A549 (cell line): ENCODE data around the gene MAP1LC3B2. TPM values are rescaled to one million over a fixed set of nuclear protein-coding genes. Genes with fewer than 3 reads are reported as not detected.

Source experiments
- ATAC-seq, 2 experiments: fragments of 200-7000 bp in 1 of 2; fragments of >200 bp in 1 of 2; cut with Nextera tagmentation in 1 of 2; cut with Tn5 transposase in 1 of 2; 3 replicates each; pipeline versions ENCODE4 v1.8.0 to v1.9.1; 2018 to 2020; ENCODE audit warnings: mild to moderate bottlenecking in 1 of 2, moderate library complexity in 1 of 2
- CTCF ChIA-PET: fragments of 300-600 bp; sonication (Branson Sonifier 250); formaldehyde crosslinking; extraction: SDS; loops from one replicate; lab custom pipeline; 2021; ENCODE audit warnings: antibody characterized with exemption, inconsistent platforms; lab: Yijun Ruan, JAX
- POLR2A ChIA-PET: fragments of 350-600 bp; formaldehyde crosslinking; extraction: SDS; loops from one replicate; lab custom pipeline; 2021; ENCODE audit warnings: antibody characterized with exemption, inconsistent platforms; lab: Yijun Ruan, JAX
- DNase-seq, 2 experiments: peaks; one replicate each; pipeline versions ENCODE4 v3.0.0 to v3.0.0-alpha.2; 2011 to 2016; ENCODE audit warnings: low read depth in 1 of 2, low spot score in 1 of 2
- FAIRE-seq: peaks from 2 replicates; lab custom pipeline; 2011; peaks lifted over from hg19 to GRCh38; lab: Jason Lieb, UNC
- H3K27ac ChIP-seq, 2 experiments: fragments of >200 bp; sonication (Bioruptor Twin); formaldehyde crosslinking; 3 replicates each; pipeline ENCODE4 v1.5.1; 2016 to 2017
- H3K4me1 ChIP-seq: fragments of >200 bp; sonication (Bioruptor Twin); formaldehyde crosslinking; 3 replicates; pipeline ENCODE4 v1.6.1; 2016
- H3K4me2 ChIP-seq: fragments of >200 bp; sonication (Bioruptor Twin); formaldehyde crosslinking; 3 replicates; pipeline ENCODE4 v1.6.1; 2016
- H3K4me3 ChIP-seq: fragments of >200 bp; sonication (Bioruptor Twin); formaldehyde crosslinking; 3 replicates; pipeline ENCODE4 v1.5.1; 2016
- H3K9me3 ChIP-seq: fragments of >200 bp; sonication (Bioruptor Twin); formaldehyde crosslinking; 3 replicates; pipeline ENCODE4 v1.6.1; 2016
- CBX8 ChIP-seq: fragments of 200-600 bp; sonication (generic); IDR thresholded peaks from 2 replicates; pipeline ENCODE4 v1.6.1; 2016
- CHD4 ChIP-seq: fragments of 200-600 bp; sonication (generic); IDR thresholded peaks from 2 replicates; pipeline ENCODE4 v1.6.1; 2016; ENCODE audit warnings: antibody characterized with exemption, mild to moderate bottlenecking, borderline replicate concordance
- EP300 ChIP-seq, 2 experiments: fragments of >200 bp; sonication (Bioruptor Twin); formaldehyde crosslinking; IDR thresholded peaks; 2 replicates in 1 of 2; 3 replicates in 1 of 2; pipeline ENCODE4 v1.6.1; 2016 to 2017
- ESRRA ChIP-seq: fragments of 150-350 bp; IDR thresholded peaks from 2 replicates; pipeline ENCODE4 v1.6.1; 2014; ENCODE audit warnings: mild to moderate bottlenecking, low read length, borderline replicate concordance
- FOSL2 ChIP-seq, 2 experiments: fragments of 450-650 bp in 1 of 2; fragments of >200 bp in 1 of 2; sonication (Bioruptor Twin) in 1 of 2; formaldehyde crosslinking; IDR thresholded peaks; 2 replicates each; pipeline versions ENCODE4 v1.5.0 to v1.6.1; 2016 to 2020; ENCODE audit warnings: mild to moderate bottlenecking in 1 of 2, moderate library complexity in 1 of 2
- GATA3 ChIP-seq: IDR thresholded peaks from 2 replicates; pipeline ENCODE4 v1.6.1; 2012; ENCODE audit warnings: borderline replicate concordance
- HOXA7 ChIP-seq: fragments of 250-450 bp; sonication (Bioruptor Pico); IDR thresholded peaks from 2 replicates; pipeline ENCODE4 v1.5.0; 2020; ENCODE audit warnings: mild to moderate bottlenecking, moderate library complexity
- JUN ChIP-seq, 2 experiments: fragments of >200 bp; sonication (Bioruptor Twin); formaldehyde crosslinking; IDR thresholded peaks; 2 replicates in 1 of 2; 3 replicates in 1 of 2; pipeline ENCODE4 v1.6.1; 2016 to 2017
- KDM1A ChIP-seq: fragments of 200-600 bp; sonication (generic); IDR thresholded peaks from 2 replicates; pipeline ENCODE4 v1.6.1; 2016; ENCODE audit warnings: low read depth, mild to moderate bottlenecking
- NFE2L2 ChIP-seq: fragments of 150-350 bp; conservative IDR thresholded peaks from 2 replicates; pipeline ENCODE4 v1.6.1; 2014; ENCODE audit warnings: low read length
- POLR2A ChIP-seq: IDR thresholded peaks from 2 replicates; pipeline ENCODE4 v1.6.1; 2012; ENCODE audit warnings: mild to moderate bottlenecking, low read length
- POLR2AphosphoS2 ChIP-seq: conservative IDR thresholded peaks from 2 replicates; pipeline ENCODE4 v1.6.1; 2012; ENCODE audit warnings: low read length, improper control_type of control experiment, inconsistent platforms
- SREBF2 ChIP-seq: fragments of 450-650 bp; IDR thresholded peaks from 2 replicates; pipeline ENCODE4 v1.6.1; 2014; ENCODE audit warnings: mild to moderate bottlenecking, moderate library complexity
- ZC3H11A ChIP-seq: fragments of 450-650 bp; IDR thresholded peaks from 2 replicates; pipeline ENCODE4 v1.6.1; 2014; ENCODE audit warnings: antibody characterized with exemption, mild to moderate bottlenecking
- ZFP36 ChIP-seq: fragments of 450-650 bp; IDR thresholded peaks from 2 replicates; pipeline ENCODE4 v1.6.1; 2014; ENCODE audit warnings: borderline replicate concordance; ENCODE audit not compliant: partially characterized antibody
- ZSCAN20 ChIP-seq: fragments of 250-450 bp; sonication (Bioruptor Pico); IDR thresholded peaks from 2 replicates; pipeline ENCODE4 v1.8.0; 2022; ENCODE audit warnings: mild to moderate bottlenecking, moderate library complexity
- WGBS: methylation state at CpG from one replicate; pipeline ENCODE4 v1.1.6; 2017; ENCODE audit errors: missing lambda C conversion rate; 5-methylcytosine and 5-hydroxymethylcytosine counted together
- polyA plus RNA-seq, 4 experiments: library from polyadenylated mRNA; depleted of rRNA in 3 of 4; stranded (reverse); fragments of >200 nt; fragmentation: RNase III in 1 of 4; extraction: RNeasy Plus Mini Kit Qiagen cat#74134 plus additional on column Dnase treatment in 1 of 4; gene quantifications; 2 replicates in 3 of 4; 3 replicates in 1 of 4; pipeline ENCODE4 v1.2.3, GENCODE V29; 2011 to 2017
- TF ChIP-seq, protein P1 (sequence below): fragments of 450-650 bp; IDR thresholded peaks from 2 replicates; pipeline ENCODE4 v1.6.1; 2014; ENCODE audit warnings: antibody characterized with exemption

MAP1LC3B2 gene
- polyA plus RNA-seq, 2 of the 4 experiments (the other 2 are of a cell fraction): 2.1 to 2.8 TPM

DNA sequence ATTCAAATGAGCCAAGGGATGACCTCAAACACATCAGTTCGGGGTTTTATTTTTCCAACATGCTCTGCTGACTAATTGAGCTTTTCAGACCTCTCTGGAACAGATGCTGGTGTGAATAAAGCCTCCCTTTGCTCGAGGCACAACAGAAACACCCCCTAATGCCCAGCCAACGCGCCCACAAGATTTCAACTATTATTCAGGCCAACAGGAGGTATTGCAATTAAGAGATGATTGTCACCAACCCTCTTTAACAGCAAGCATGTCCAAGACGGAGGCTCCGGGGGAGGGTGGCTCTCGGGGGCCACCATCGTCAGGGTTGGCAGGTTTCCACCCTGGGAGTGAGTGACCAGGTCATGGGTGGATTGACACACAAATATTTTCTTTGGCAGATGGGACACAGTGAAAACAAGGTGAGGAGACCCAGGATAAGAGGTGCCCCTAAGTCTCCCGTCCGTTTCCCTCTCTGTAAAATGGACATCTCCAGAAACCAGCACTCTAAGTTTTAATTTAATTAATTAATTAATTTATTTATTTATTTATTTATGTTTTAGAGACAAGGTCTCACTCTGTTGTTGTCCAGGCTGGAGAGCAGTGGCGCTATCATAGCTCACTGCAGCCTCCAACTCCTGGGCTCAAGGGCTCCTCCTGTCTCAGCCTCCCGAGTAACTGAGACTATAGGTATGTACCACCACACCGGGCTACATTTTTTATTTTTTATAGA lies 56.1 kb downstream of the MAP1LC3B2 start:
- peaks cover 9% of the 10 kb centered on the region; the same call in 1 of the 3 replicates for H3K9me3 ChIP-seq
- DNase-seq (no peak), ATAC-seq (no peak)
- 60% methylated on average over 13 of the region's 13 CpGs for WGBS
- ChIA-PET POLR2A (no interaction called here), CTCF (interaction anchor here (0.6 to 1.3 kb wide), 3 partner anchors 13 to 92 kb away, joined by 3 to 4 read pairs (median 3); no protein-coding TSS in a partner anchor)
- H3K4me3 ChIP-seq: no peak overlapping the region
- H3K4me1 ChIP-seq: peaks cover 13% of the 10 kb centered on the region; the same call in 1 of the 3 replicates
- H3K4me2 ChIP-seq: no peak overlapping the region
- no peak overlapping the region for H3K27ac ChIP-seq
- peak; percentile 69 for TF ChIP-seq ZC3H11A
- TF ChIP-seq GATA3: no peak
- TF ChIP-seq, all 56 proteins: peak for 1
- FAIRE-seq: no peak

GRCh38 chr12:116616536-116617248 lies 57.5 kb downstream of the MAP1LC3B2 start:
- TF ChIP-seq, protein P1, sequence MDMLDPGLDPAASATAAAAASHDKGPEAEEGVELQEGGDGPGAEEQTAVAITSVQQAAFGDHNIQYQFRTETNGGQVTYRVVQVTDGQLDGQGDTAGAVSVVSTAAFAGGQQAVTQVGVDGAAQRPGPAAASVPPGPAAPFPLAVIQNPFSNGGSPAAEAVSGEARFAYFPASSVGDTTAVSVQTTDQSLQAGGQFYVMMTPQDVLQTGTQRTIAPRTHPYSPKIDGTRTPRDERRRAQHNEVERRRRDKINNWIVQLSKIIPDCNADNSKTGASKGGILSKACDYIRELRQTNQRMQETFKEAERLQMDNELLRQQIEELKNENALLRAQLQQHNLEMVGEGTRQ: no peak
- TF ChIP-seq FOSL2 (IDR thresholded peaks at IDR 0.05) (no peak), FOSL2 (CRISPR knock-in tag; IDR thresholded peaks at IDR 0.05) (no peak), NFE2L2 (no peak), CHD4 (no peak)
- no peak overlapping the region for H3K4me3 ChIP-seq
- 75% methylated on average over 12 of the region's 12 CpGs for WGBS
- H3K4me1 ChIP-seq: peaks cover 11% of the 10 kb centered on the region; the same call in 1 of the 3 replicates
- CTCF ChIA-PET: interaction anchor here (0.6 to 1.1 kb wide), 4 partner anchors 8 to 235 kb away, joined by 3 to 6 read pairs (median 3); no protein-coding TSS in a partner anchor
- H3K4me2 ChIP-seq: no peak overlapping the region
- POLR2A ChIA-PET: no interaction called here
- ATAC-seq: no peak
- H3K9me3 ChIP-seq: peaks cover 10% of the 10 kb centered on the region; the same call in 1 of the 3 replicates
- no peak for DNase-seq
- no peak overlapping the region for H3K27ac ChIP-seq
- no peak for FAIRE-seq

GRCh38 chr12:116619246-116619645 lies 60.1 kb downstream of the MAP1LC3B2 start:
- 82% methylated on average over 3 of the region's 3 CpGs for WGBS
- POLR2A ChIA-PET: no interaction called here
- peaks cover 27% of the 10 kb centered on the region for H3K9me3 ChIP-seq
- H3K27ac ChIP-seq: 0 out of 6 replicates have a peak overlapping the region, but pooled peaks of 1 of the 2 experiments have one; percentile 3
- no peak overlapping the region for H3K4me2 ChIP-seq
- FAIRE-seq (no peak), DNase-seq (no peak)
- H3K4me1 ChIP-seq: peaks cover 11% of the 10 kb centered on the region; the same call in 1 of the 3 replicates
- TF ChIP-seq EP300 (IDR thresholded peaks at IDR 0.05): no peak
- no peak for TF ChIP-seq JUN (IDR thresholded peaks at IDR 0.05)
- no peak for TF ChIP-seq POLR2A
- TF ChIP-seq SREBF2: no peak
- TF ChIP-seq POLR2AphosphoS2: no peak
- no peak for TF ChIP-seq NFE2L2
- no peak for TF ChIP-seq ZSCAN20 (CRISPR knock-in tag)
- no peak for TF ChIP-seq FOSL2 (IDR thresholded peaks at IDR 0.05)
- TF ChIP-seq FOSL2 (CRISPR knock-in tag; IDR thresholded peaks at IDR 0.05): no peak
- TF ChIP-seq HOXA7 (CRISPR knock-in tag): no peak
- TF ChIP-seq, all 56 proteins: peak for 0
- CTCF ChIA-PET: no interaction called here
- no peak overlapping the region for H3K4me3 ChIP-seq
- no peak for ATAC-seq

DNA sequence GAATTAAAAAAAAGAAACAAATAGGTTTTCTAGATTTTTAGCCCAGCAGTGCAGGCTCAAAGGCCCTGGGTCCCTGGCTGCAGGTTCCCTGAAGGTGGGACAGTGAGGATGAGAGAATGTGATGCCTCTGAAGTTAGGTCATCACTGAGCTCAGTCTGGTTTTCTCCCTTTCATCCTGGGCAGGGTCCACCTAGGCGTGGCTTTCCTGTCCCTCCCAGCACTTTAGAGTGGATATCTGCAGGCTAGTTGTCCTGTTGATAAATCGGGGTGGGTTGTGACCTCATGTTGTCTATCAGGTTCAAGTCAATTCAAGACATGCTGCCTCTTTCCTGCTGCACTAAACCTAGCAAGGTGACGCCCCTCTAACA lies 60.9 kb downstream of the MAP1LC3B2 start:
- peak overlapping the region; percentile 24; the same call in 1 of the 3 replicates for H3K4me2 ChIP-seq
- CTCF ChIA-PET: interaction anchor here (0.7 to 1.4 kb wide), 5 partner anchors 13 to 253 kb away, joined by 3 to 4 read pairs (median 3); no protein-coding TSS in a partner anchor
- no peak for FAIRE-seq

More for the DNA sequence above, 60.9 kb downstream of the MAP1LC3B2 start:
- no peak for DNase-seq
- Histone ChIP-seq H3K9me3 (peaks cover 27% of the 10 kb centered on the region), H3K4me3 (no peak overlapping the region), H3K4me1 (peaks cover 11% of the 10 kb centered on the region; the same call in 1 of the 3 replicates), H3K27ac (no peak overlapping the region)
- ATAC-seq: peak in 1 of 2 experiments; percentile 63; a peak in 4 of 6 replicates
- TF ChIP-seq ZFP36: no peak
- TF ChIP-seq ESRRA: no peak
- no peak for TF ChIP-seq CBX8
- TF ChIP-seq EP300 (IDR thresholded peaks at IDR 0.05): no peak
- no peak for TF ChIP-seq KDM1A
- POLR2A ChIA-PET: no interaction called here
- WGBS: 36% methylated on average over 3 of the region's 3 CpGs
